Measurements from ENCODE around the gene PDZRN3.

DNA sequence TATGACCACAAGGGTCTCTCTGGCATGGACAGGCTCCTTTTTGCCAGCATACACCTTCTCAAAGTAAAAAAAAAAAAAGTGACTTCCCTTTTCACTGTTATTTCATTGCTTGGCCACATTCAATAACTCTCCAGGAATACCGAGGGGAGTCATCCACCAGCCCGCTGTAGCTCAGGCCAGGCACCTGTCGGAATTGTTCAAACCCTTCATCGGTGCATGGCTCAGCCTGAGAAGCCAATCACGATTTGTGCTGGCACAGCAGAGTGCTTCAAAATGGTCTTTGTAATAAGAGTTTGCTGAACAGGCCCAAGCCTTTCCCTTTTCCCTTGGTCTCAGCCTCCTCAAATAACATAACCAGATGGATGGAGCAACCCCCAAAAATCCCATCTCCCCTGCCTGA is 145.4 kb downstream of the PDZRN3 start:
- TF ChIP-seq, protein P1, sequence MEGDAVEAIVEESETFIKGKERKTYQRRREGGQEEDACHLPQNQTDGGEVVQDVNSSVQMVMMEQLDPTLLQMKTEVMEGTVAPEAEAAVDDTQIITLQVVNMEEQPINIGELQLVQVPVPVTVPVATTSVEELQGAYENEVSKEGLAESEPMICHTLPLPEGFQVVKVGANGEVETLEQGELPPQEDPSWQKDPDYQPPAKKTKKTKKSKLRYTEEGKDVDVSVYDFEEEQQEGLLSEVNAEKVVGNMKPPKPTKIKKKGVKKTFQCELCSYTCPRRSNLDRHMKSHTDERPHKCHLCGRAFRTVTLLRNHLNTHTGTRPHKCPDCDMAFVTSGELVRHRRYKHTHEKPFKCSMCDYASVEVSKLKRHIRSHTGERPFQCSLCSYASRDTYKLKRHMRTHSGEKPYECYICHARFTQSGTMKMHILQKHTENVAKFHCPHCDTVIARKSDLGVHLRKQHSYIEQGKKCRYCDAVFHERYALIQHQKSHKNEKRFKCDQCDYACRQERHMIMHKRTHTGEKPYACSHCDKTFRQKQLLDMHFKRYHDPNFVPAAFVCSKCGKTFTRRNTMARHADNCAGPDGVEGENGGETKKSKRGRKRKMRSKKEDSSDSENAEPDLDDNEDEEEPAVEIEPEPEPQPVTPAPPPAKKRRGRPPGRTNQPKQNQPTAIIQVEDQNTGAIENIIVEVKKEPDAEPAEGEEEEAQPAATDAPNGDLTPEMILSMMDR (IDR thresholded peaks at IDR 0.05): no peak
- no peak for TF ChIP-seq EZH2phosphoT487 (IDR thresholded peaks at IDR 0.05)
- no peak for TF ChIP-seq EZH2 (IDR thresholded peaks at IDR 0.05)
